ENCODE measurements around the gene MOB3A.

DNA sequence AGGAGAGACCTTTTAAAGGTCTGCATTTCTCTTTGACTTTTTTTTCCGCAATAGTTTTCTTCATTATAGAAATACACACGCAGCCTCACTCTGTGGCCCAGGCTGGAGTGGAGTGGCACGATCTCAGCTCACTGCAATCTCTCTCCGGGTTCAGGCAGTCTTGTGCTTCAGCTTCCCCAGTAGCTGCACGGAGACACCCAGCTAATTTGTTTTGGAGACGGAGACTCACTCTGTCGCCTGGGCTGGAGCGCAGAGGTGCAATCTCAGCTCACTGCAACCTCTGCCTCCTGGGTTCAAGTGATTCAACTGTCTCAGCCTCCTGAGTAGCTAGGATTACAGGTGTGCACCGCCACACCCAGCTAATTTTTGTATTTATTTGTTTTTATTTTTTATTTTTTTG, 33.4 kb downstream of the MOB3A start:
- no peak for TF ChIP-seq CTCF (IDR thresholded peaks at IDR 0.05)
- TF ChIP-seq POLR2A (IDR thresholded peaks at IDR 0.05): no peak

Measured in adrenal gland (tissue), 5 donors.